Measurements from ENCODE around the gene STRN3. TPM values are rescaled to one million over a fixed set of nuclear protein-coding genes. Genes with fewer than 3 reads are reported as not detected.

STRN3 gene
- total and polyA plus RNA-seq, 10 donors, result 7.6 to 50.1 (median 34.3) TPM

DNA sequence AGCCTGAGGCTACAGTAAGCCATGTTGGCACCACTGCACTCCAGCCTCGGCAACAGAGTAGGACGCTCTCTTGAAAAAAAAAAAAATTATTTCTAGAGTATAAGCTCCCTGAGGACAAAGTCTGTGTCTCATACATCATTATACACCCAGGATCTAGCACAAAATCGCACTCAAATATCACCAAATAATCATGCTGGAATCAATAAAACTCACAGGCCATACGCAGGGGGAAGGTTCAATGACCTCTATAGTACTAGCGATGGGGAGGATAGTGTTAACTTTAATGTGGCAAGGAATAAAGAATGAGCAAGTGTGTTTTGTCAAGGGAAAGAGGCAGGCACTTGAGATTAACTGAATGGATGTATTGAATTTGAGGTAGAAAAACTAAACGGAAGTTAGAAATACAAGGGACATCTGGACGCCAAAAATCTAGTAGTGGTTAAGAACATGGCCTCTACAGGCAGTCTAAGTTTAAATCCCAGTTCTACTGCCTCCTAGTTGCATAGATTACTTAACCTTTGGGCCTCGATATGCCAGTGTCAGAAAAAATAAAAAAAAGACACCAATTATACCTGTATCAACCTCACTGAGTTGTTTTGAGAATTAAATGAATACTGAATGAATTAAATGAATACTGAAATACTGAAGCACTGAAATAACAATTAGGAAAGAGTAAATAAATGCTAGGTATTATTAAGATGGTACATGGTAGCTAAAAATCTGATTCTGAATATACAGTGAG is 5.2 kb downstream of the STRN3 start:
- WGBS, 5 donors, result 80 to 89% (median 83%) methylated on average over 8 of the region's 8 CpGs
- H3K27me3 ChIP-seq (replicated peaks in 1 of 7), result no peaks in the 10 kb centered on the region
- H3K4me1 ChIP-seq, result peaks cover 21 to 86% (median 44%) of the 10 kb centered on the region in 6 donors
- TF ChIP-seq POLR2AphosphoS5 (IDR thresholded peaks at IDR 0.05) (no peak), POLR2A (IDR thresholded peaks at IDR 0.05) (no peak), CTCF (IDR thresholded peaks at IDR 0.05 in 8 of 11, conservative IDR thresholded peaks at IDR 0.05 in 3 of 11) (no peak)
- peaks cover 0 to 47% (median 0%) of the 10 kb centered on the region in 6 donors for H3K36me3 ChIP-seq
- peak overlapping the region in 7 of 8 donors; percentile 12 to 55 (median 42) for H3K27ac ChIP-seq
- intact Hi-C loops (cut with DNase I; ENCODE audit: low total_unique reads), result no loop called here
- DNase-seq, result no peak
- no peak overlapping the region for H3K4me3 ChIP-seq
- no peaks in the 10 kb centered on the region for H3K9me3 ChIP-seq

- WGBS, 5 donors, result 84 to 90% (median 89%) methylated on average over 6 of the region's 6 CpGs
- TF ChIP-seq POLR2AphosphoS5 (IDR thresholded peaks at IDR 0.05) (no peak), POLR2A (IDR thresholded peaks at IDR 0.05) (no peak), CTCF (IDR thresholded peaks at IDR 0.05 in 8 of 11, conservative IDR thresholded peaks at IDR 0.05 in 3 of 11) (no peak)
- no peaks in the 10 kb centered on the region for H3K27me3 ChIP-seq (replicated peaks in 1 of 7)
- no peak for DNase-seq
- peaks cover 2 to 85% (median 25%) of the 10 kb centered on the region in 6 donors for H3K4me1 ChIP-seq
- peaks cover 0 to 47% (median 0%) of the 10 kb centered on the region in 6 donors for H3K36me3 ChIP-seq
- H3K4me3 ChIP-seq, result no peak overlapping the region
- intact Hi-C loops (cut with DNase I; ENCODE audit: low total_unique reads), result no loop called here
- H3K27ac ChIP-seq, result no peak overlapping the region
- H3K9me3 ChIP-seq, result no peaks in the 10 kb centered on the region
Observed at GRCh38 chr14:31018057-31018645, 8.0 kb downstream of the STRN3 start.

- peaks cover 0 to 59% (median 4%) of the 10 kb centered on the region in 6 donors for H3K4me1 ChIP-seq
- intact Hi-C loops (cut with DNase I; ENCODE audit: low total_unique reads), result no loop called here
- TF ChIP-seq CTCF (IDR thresholded peaks at IDR 0.05 in 8 of 11, conservative IDR thresholded peaks at IDR 0.05 in 3 of 11), result no peak
- no peak for TF ChIP-seq POLR2AphosphoS5 (IDR thresholded peaks at IDR 0.05)
- no peak for TF ChIP-seq POLR2A (IDR thresholded peaks at IDR 0.05)
- H3K27me3 ChIP-seq (replicated peaks in 1 of 7), result no peaks in the 10 kb centered on the region
- H3K36me3 ChIP-seq, result peaks cover 0 to 44% (median 0%) of the 10 kb centered on the region in 6 donors
- DNase-seq, result no peak
- H3K27ac ChIP-seq, result peak overlapping the region in 1 of 8 donors; percentile 27
- WGBS, 5 donors, result 62 to 94% (median 84%) methylated on average over 4 of the region's 4 CpGs
- H3K4me3 ChIP-seq, result no peak overlapping the region
- no peaks in the 10 kb centered on the region for H3K9me3 ChIP-seq
Observed at GRCh38 chr14:31013841-31014240, 12.3 kb downstream of the STRN3 start.

GRCh38 chr14:31010935-31011334 is 15.2 kb downstream of the STRN3 start:
- no peaks in the 10 kb centered on the region for H3K27me3 ChIP-seq (replicated peaks in 1 of 7)
- no peak overlapping the region for H3K4me3 ChIP-seq
- H3K9me3 ChIP-seq, result no peaks in the 10 kb centered on the region
- peaks cover 0 to 37% (median 0%) of the 10 kb centered on the region in 6 donors for H3K4me1 ChIP-seq
- 58 to 88% (median 78%) methylated on average over 3 of the region's 3 CpGs for WGBS, 5 donors
- no peak overlapping the region for H3K27ac ChIP-seq
- DNase-seq, result no peak
- intact Hi-C loops (cut with DNase I; ENCODE audit: low total_unique reads), result no loop called here
- H3K36me3 ChIP-seq, result peaks cover 0 to 44% (median 9%) of the 10 kb centered on the region in 6 donors
- TF ChIP-seq CTCF (IDR thresholded peaks at IDR 0.05 in 8 of 11, conservative IDR thresholded peaks at IDR 0.05 in 3 of 11), result no peak
- no peak for TF ChIP-seq POLR2AphosphoS5 (IDR thresholded peaks at IDR 0.05)
- TF ChIP-seq POLR2A (IDR thresholded peaks at IDR 0.05), result no peak

Measured in spleen (tissue), 11 donors.